B cell (primary cell): Measurements from ENCODE around the gene S100A14. TPM values are rescaled to one million over a fixed set of nuclear protein-coding genes. Genes with fewer than 3 reads are reported as not detected.

Experiments used
- ATAC-seq: fragments of 200-7000 bp; cut with Tn5 transposase; one replicate; pipeline ENCODE4 v1.10.0; 2021; ENCODE audit warnings: low read depth, mild to moderate bottlenecking, moderate number of reproducible peaks, moderate library complexity
- CTCF ChIA-PET: fragments of 350-600 bp; sonication (Branson Sonifier 250); formaldehyde crosslinking; loops from one replicate; lab custom pipeline; 2021; ENCODE audit warnings: antibody characterized with exemption, inconsistent platforms; lab: Charles Lee
- POLR2A ChIA-PET: fragments of 350-600 bp; sonication (Branson Sonifier 250); formaldehyde crosslinking; loops from one replicate; lab custom pipeline; 2021; ENCODE audit warnings: antibody characterized with exemption; lab: Charles Lee
- DNase-seq: peaks from one replicate; pipeline ENCODE4 v3.0.0; 2013
- H2AFZ ChIP-seq: 2 replicates; pipeline ENCODE4 v1.6.1; 2012; ENCODE audit warnings: mild to moderate bottlenecking, low read depth, low read length; ENCODE audit not compliant: insufficient read depth, poor library complexity, severe bottlenecking
- H3K27ac ChIP-seq, 2 donors: 1 replicate in 1 of 2; 2 replicates in 1 of 2; pipeline ENCODE4 v1.5.1; 2012 to 2013; ENCODE audit warnings: low read length in 2 of 2, mild to moderate bottlenecking in 2 of 2, moderate library complexity in 1 of 2
- H3K27me3 ChIP-seq, 4 experiments: fragments of 200-600 bp in 1 of 4; sonication (generic) in 1 of 4; replicated peaks in 1 of 4; 1 replicate in 2 of 4; 2 replicates in 2 of 4; pipeline versions ENCODE4 v1.6.1 to v1.7.0; 2013 to 2016; ENCODE audit warnings: low read length in 3 of 4, mild to moderate bottlenecking in 2 of 4, mixed read lengths in 1 of 4, moderate library complexity in 1 of 4; ENCODE audit not compliant: insufficient read depth in 4 of 4, control insufficient read depth in 3 of 4; ENCODE audit errors: control extremely low read depth in 1 of 4
- H3K36me3 ChIP-seq, 2 experiments: replicated peaks in 1 of 2; 1 replicate in 1 of 2; 2 replicates in 1 of 2; pipeline versions ENCODE4 v1.6.1 to v1.7.1; 2013; ENCODE audit warnings: low read length in 1 of 2; ENCODE audit not compliant: insufficient read depth in 2 of 2, control insufficient read depth in 1 of 2; ENCODE audit errors: control extremely low read depth in 1 of 2, extremely low read depth in 1 of 2
- H3K4me1 ChIP-seq, 2 donors: fragments of 200-600 bp in 1 of 2; sonication (generic) in 1 of 2; 1 replicate in 1 of 2; 2 replicates in 1 of 2; pipeline versions ENCODE4 v1.5.1 to v1.6.1; 2013 to 2017; ENCODE audit warnings: low read length in 2 of 2; ENCODE audit not compliant: control insufficient read depth in 2 of 2, insufficient read depth in 2 of 2
- H3K4me2 ChIP-seq: replicated peaks from 2 replicates; pipeline ENCODE3; 2012; ENCODE audit warnings: mild to moderate bottlenecking, low read depth, low read length; ENCODE audit not compliant: poor library complexity, severe bottlenecking
- H3K4me3 ChIP-seq, 5 experiments: fragments of 200-600 bp in 1 of 5; sonication (generic) in 1 of 5; 1 replicate in 3 of 5; 2 replicates in 2 of 5; pipeline versions ENCODE4 v1.5.1 to v1.7.0; 2011 to 2016; ENCODE audit warnings: low read length in 4 of 5, mild to moderate bottlenecking in 4 of 5, low read depth in 2 of 5, control low read depth in 1 of 5, moderate library complexity in 1 of 5; ENCODE audit not compliant: insufficient read depth in 1 of 5; ENCODE audit errors: control extremely low read depth in 1 of 5, extremely low read depth in 1 of 5
- H3K79me2 ChIP-seq: fragments of 200-600 bp; sonication (generic); one replicate; pipeline ENCODE4 v1.6.0; 2016; ENCODE audit warnings: low read length; ENCODE audit not compliant: control insufficient read depth, insufficient read depth
- H3K9ac ChIP-seq: fragments of 200-600 bp; sonication (generic); 2 replicates; pipeline ENCODE4 v1.6.1; 2017; ENCODE audit warnings: mild to moderate bottlenecking, low read length, moderate library complexity
- H3K9me3 ChIP-seq, 3 donors: one replicate each; pipeline versions ENCODE4 v1.6.1 to v1.7.1; 2013; ENCODE audit warnings: low read length in 2 of 3; ENCODE audit not compliant: control insufficient read depth in 2 of 3, insufficient read depth in 1 of 3; ENCODE audit errors: control extremely low read depth in 1 of 3
- H4K20me1 ChIP-seq: 2 replicates; pipeline ENCODE4 v1.6.0; 2012; ENCODE audit warnings: mild to moderate bottlenecking, low read length; ENCODE audit not compliant: insufficient read depth, control insufficient read depth, poor library complexity, severe bottlenecking
- H3K27ac Mint-ChIP-seq: one replicate; pipeline ENCODE4 v1.8.0; 2021; ENCODE audit warnings: mixed read lengths
- H3K27me3 Mint-ChIP-seq: one replicate; pipeline ENCODE4 v1.8.0; 2021; ENCODE audit warnings: mixed read lengths
- H3K4me1 Mint-ChIP-seq: one replicate; pipeline ENCODE4 v1.8.0; 2021; ENCODE audit warnings: mixed read lengths
- H3K4me3 Mint-ChIP-seq: one replicate; pipeline ENCODE4 v1.8.0; 2021; ENCODE audit warnings: mixed read lengths
- H3K9me3 Mint-ChIP-seq: one replicate; pipeline ENCODE4 v1.8.0; 2022; ENCODE audit warnings: mixed read lengths; ENCODE audit not compliant: insufficient read depth
- CTCF ChIP-seq: fragments of 200-600 bp; IDR thresholded peaks from one replicate; pipeline ENCODE4 v1.8.0; 2022; ENCODE audit warnings: antibody characterized with exemption, mild to moderate bottlenecking
- EZH2 ChIP-seq: IDR thresholded peaks from 2 replicates; pipeline ENCODE4 v1.6.1; 2012; ENCODE audit warnings: borderline replicate concordance, low read depth, mild to moderate bottlenecking, moderate library complexity, low read length; ENCODE audit not compliant: insufficient read depth, poor library complexity, severe bottlenecking
- WGBS: methylation state at CpG from one replicate; pipeline ENCODE4 v1.1.5; 2013; ENCODE audit warnings: missing lambda C conversion rate; ENCODE audit not compliant: insufficient coverage; 5-methylcytosine and 5-hydroxymethylcytosine counted together
- intact Hi-C: fragments of 100-400 bp; cut with micrococcal nuclease; formaldehyde crosslinking; loops from one replicate; pipeline ENCODE4 v1.10.0; 2022
- polyA plus RNA-seq: library from polyadenylated mRNA; depleted of rRNA; stranded (reverse); fragments of >200 nt; gene quantifications from 2 replicates; pipeline ENCODE4 v1.2.3, GENCODE V29; 2012
- total RNA-seq, 2 donors: library from RNA; stranded (reverse); fragments of 120-200 nt in 1 of 2; gene quantifications; 1 replicate in 1 of 2; 2 replicates in 1 of 2; pipeline versions ENCODE4 v1.2.3 to v1.2.4, GENCODE V29; 2013 to 2022

Gene S100A14
- total and polyA plus RNA-seq, 2 donors (not counting 1 experiment from before 2014, with no cell fraction given) = not detected

- ChIA-PET POLR2A (no interaction called here), CTCF (no interaction called here)
- no peaks in the 10 kb centered on the region for H3K27me3 Mint-ChIP-seq
- Histone ChIP-seq H3K4me1 (no peaks in the 10 kb centered on the region), H3K4me2 (no peak overlapping the region), H3K9me3 (no peaks in the 10 kb centered on the region), H3K27ac (no peak overlapping the region), H2AFZ (no peak overlapping the region), H3K9ac (no peak overlapping the region), H3K36me3 (no peaks in the 10 kb centered on the region), H3K79me2 (no peaks in the 10 kb centered on the region), H4K20me1 (no peaks in the 10 kb centered on the region), H3K4me3 (no peak overlapping the region), H3K27me3 (no peaks in the 10 kb centered on the region)
- H3K27ac Mint-ChIP-seq = no peak overlapping the region
- no peaks in the 10 kb centered on the region for H3K4me1 Mint-ChIP-seq
- no peak for ATAC-seq
- H3K4me3 Mint-ChIP-seq = no peak overlapping the region
- DNase-seq = no peak
- no CpG with 5 or more reads among the region's 1 CpG for WGBS
- TF ChIP-seq EZH2 = no peak
- no peak for TF ChIP-seq CTCF
- intact Hi-C loops = no loop called here
- no peaks in the 10 kb centered on the region for H3K9me3 Mint-ChIP-seq
Measured at GRCh38 chr1:153611356-153611755, 4.8 kb downstream of the S100A14 start.

- H3K27ac ChIP-seq = no peak overlapping the region
- POLR2A ChIA-PET = no interaction called here
- H3K4me3 ChIP-seq = no peak overlapping the region
- H3K4me1 Mint-ChIP-seq = no peaks in the 10 kb centered on the region
- no peak for DNase-seq
- WGBS = 90% methylated on average over 4 of the region's 7 CpGs
- H3K27ac Mint-ChIP-seq = no peak overlapping the region
- TF ChIP-seq EZH2 = no peak
- TF ChIP-seq CTCF = no peak
- H2AFZ ChIP-seq = no peak overlapping the region
- H4K20me1 ChIP-seq = no peaks in the 10 kb centered on the region
- no peaks in the 10 kb centered on the region for H3K4me1 ChIP-seq
- no peaks in the 10 kb centered on the region for H3K27me3 Mint-ChIP-seq
- H3K9ac ChIP-seq = no peak overlapping the region
- no peaks in the 10 kb centered on the region for H3K36me3 ChIP-seq
- H3K27me3 ChIP-seq = no peaks in the 10 kb centered on the region
- CTCF ChIA-PET = no interaction called here
- no peaks in the 10 kb centered on the region for H3K9me3 Mint-ChIP-seq
- H3K9me3 ChIP-seq = no peaks in the 10 kb centered on the region
- ATAC-seq = no peak
- H3K4me2 ChIP-seq = no peak overlapping the region
- intact Hi-C loops = no loop called here
- no peaks in the 10 kb centered on the region for H3K79me2 ChIP-seq
- H3K4me3 Mint-ChIP-seq = no peak overlapping the region
Measured at GRCh38 chr1:153610811-153611301, 5.3 kb downstream of the S100A14 start.
